GM12872 (cell line): ENCODE measurements around the gene IQSEC2.

Experiments
- CTCF ChIP-seq: IDR thresholded peaks from 3 replicates; pipeline ENCODE4 v1.5.1; 2011; ENCODE audit warnings: low read depth, mild to moderate bottlenecking, low read length, moderate library complexity; ENCODE audit not compliant: insufficient read depth

Gene IQSEC2

GRCh38 chrX:53262189-53262917 lies 19.0 kb downstream of the IQSEC2 start:
- TF ChIP-seq CTCF: no peak

GRCh38 chrX:53261355-53261972 lies 19.9 kb downstream of the IQSEC2 start:
- no peak for TF ChIP-seq CTCF

- no peak for TF ChIP-seq CTCF
Measured at GRCh38 chrX:53260836-53261235, 20.5 kb downstream of the IQSEC2 start.

GRCh38 chrX:53257670-53258423 lies 23.5 kb downstream of the IQSEC2 start:
- no peak for TF ChIP-seq CTCF

GRCh38 chrX:53257166-53257565 lies 24.2 kb downstream of the IQSEC2 start:
- no peak for TF ChIP-seq CTCF

- no peak for TF ChIP-seq CTCF
Measured at GRCh38 chrX:53256446-53257041, 24.8 kb downstream of the IQSEC2 start.

- no peak for TF ChIP-seq CTCF
Measured at GRCh38 chrX:53255738-53256191, 25.6 kb downstream of the IQSEC2 start.
